GM18526 (cell line): ENCODE measurements around the gene SH3RF1.

ENCODE experiments used
- POLR2A ChIP-seq: IDR thresholded peaks from 3 replicates; pipeline ENCODE4 v1.6.1; 2011; ENCODE audit not compliant: insufficient read length; ENCODE audit errors: extremely low read depth

SH3RF1 gene

DNA sequence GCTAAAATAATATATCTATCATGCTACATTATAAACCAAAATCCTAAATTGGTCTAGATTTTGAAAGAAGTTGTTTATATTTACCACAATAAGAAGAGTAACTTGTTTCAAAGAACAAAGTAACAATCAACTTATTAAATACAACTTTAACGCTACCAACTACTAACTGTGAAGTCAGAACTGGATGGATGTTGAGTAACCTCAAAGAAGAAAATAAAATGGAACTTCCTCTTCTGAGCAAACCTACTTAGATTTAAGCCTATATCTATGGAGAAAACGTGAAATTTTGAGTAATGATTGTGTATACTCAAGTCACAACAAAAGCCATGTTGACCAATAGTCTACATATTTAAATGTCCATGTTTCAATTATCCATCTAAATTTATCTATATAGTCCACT is 25.7 kb downstream of the SH3RF1 start:
- no peak for TF ChIP-seq POLR2A

DNA sequence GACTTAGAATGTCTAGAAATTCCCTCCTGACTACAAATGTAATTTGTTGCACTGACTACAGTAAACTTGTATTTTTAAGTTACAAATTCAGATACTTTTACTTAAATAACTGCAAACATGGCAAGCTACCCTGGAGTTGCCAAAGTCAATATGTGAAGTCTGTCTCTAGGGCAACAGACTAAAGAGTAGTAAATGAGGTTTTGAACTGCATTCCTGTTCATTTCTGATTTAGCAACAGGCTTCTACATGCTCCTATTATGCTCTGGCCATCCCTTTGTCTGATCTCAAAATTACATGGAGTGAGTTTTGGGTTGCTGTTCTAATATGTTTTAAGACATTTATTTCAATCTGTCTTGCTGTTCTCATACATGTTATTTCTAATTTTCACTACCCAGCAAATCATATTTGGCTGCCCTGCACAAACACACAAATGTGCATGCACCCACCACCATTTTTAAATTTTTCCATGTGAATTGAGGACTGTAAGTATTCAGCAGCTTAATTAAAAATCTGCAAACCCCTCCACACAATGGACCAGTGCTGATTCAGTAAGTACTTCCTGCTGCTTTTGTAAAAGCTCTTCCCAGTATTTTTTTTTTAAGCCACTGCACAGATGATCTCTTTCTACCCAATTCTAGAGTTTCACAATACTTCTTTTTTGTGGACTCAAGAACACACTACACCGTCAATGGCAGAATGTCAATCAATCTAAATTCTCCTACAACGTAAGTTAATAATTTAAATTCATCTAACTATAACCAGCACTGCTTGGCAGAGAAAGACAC is 26.7 kb downstream of the SH3RF1 start:
- TF ChIP-seq POLR2A = no peak

DNA sequence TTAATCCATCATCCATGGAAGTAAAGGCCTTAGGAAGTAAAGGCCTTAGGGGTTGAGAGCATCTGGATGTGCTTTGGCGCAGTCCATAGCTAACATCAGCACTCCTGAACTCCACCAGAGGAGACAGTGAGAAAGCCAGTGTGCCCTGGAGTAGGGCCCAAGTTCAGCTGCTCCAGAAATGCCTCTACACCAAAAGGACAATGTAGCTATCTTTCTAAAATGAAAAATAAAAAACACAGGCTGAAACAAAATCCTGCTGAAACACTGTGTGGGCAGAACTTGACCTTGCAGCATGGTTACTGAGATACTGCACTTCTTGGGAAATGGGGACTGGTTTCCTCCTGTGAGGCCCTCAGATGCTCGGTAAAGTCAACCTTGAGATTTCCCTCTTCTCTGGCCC is 29.3 kb downstream of the SH3RF1 start:
- TF ChIP-seq POLR2A = no peak

- TF ChIP-seq POLR2A = no peak
Measured at GRCh38 chr4:169239221-169239905, 31.4 kb downstream of the SH3RF1 start.

DNA sequence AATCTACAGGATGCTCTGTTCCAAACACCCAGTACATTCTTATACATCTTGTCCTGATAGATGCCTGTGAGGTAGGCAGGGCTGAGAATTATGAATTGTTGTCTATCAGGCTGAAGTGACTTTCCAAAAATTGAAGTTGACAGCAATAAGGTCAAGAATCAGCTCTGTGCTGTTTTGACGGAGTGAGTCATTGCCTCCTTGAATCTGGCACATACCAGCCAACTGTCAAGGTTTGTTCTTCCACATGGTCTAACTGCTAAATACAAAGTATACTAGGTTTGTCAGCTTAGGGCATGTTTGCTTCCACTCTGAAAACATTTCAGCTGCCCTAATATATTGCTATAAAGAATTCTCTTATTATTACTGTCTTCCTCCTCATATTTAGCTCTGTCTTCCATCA is 32.3 kb downstream of the SH3RF1 start:
- TF ChIP-seq POLR2A = no peak

DNA sequence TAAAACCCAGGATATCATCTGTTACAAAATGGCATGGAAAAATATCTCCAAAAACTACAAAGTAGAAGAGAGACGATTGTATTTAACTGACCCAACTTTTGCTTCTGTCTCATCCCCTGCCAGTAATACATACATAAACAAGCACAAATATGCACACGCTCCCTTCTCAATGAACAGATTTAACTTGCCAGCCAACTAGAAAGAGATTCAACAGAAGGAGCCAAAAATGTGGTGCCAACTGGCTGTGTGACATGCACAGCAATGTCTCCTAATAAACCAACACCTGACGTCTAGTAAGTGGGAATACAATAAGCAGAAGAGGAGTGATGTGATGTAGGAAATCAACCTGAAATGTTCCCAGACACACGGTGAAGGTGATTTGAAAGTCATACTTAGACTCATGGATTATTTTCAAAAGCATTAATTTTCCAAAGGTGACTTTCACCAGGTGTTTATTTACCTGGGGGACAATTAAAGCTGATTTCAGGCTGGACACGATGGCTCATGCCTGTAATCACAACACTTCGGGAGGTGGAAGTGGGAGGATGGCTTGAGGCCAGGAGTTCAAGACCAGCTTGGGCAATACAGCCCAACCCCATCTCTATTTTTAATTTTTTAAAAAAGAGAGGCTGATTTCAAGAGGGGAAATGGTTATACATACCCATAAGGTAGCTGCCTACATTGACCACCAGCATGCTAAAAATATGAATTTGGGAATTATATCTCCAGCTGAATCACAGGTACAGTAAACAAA is 33.7 kb downstream of the SH3RF1 start:
- no peak for TF ChIP-seq POLR2A

DNA sequence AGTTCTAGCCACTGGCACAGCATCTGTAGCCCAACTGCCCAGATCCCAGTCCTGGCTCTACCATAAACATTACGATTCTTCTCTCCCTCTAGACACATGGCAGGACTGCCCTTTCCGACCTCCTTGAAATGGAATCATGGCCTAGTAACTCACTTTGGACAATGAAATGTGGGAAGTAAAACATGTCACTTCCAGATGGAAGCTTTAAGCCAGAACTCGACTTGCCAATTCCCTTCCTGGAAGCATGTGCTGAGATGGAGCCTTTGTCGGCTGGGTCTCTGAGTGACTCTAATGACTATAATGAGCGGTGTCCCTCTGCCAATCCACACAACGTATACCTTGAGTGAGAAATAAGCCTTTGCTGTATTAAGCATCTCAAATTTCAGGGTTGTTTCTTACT is 34.7 kb downstream of the SH3RF1 start:
- no peak for TF ChIP-seq POLR2A

GRCh38 chr4:169234137-169234855 is 36.5 kb downstream of the SH3RF1 start:
- TF ChIP-seq POLR2A = no peak

- TF ChIP-seq POLR2A = no peak
Measured at GRCh38 chr4:169233691-169234090, 37.1 kb downstream of the SH3RF1 start.

GRCh38 chr4:169231647-169232262 is 39.0 kb downstream of the SH3RF1 start:
- TF ChIP-seq POLR2A = no peak

- no peak for TF ChIP-seq POLR2A
Measured at GRCh38 chr4:169229571-169230028, 41.2 kb downstream of the SH3RF1 start.

DNA sequence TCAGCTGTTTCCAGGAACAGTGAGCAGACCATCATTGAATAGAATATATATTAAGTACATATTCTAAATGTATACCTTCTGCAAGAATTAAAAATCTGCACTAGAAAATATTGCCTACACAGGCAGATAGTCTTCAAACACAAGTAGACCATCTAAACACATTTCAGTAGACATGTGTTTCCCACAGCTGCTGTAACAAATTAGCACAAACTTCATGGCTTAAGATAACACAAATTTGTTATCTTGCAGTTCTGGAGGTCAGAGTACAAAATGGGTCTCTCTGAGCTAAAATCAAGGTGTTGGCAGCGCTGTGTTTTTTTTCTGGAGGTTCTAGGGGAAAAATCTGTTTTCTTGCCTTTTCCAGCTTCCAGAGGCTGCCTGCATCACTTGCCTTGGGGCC is 42.7 kb downstream of the SH3RF1 start:
- TF ChIP-seq POLR2A = no peak

GRCh38 chr4:169226565-169226964 is 44.2 kb downstream of the SH3RF1 start:
- no peak for TF ChIP-seq POLR2A

- no peak for TF ChIP-seq POLR2A
Measured at GRCh38 chr4:169225812-169226211, 44.9 kb downstream of the SH3RF1 start.
